NCI-H345 treated with DMSO at 0.1 percent for 48 hours (cell line): ENCODE measurements around the gene NUP62.

Experiments
- DNase-seq: peaks from one replicate; lab custom pipeline; 2025; ENCODE audit not compliant: unreplicated experiment; lab: John Stamatoyannopoulos, UW

Gene NUP62

DNA sequence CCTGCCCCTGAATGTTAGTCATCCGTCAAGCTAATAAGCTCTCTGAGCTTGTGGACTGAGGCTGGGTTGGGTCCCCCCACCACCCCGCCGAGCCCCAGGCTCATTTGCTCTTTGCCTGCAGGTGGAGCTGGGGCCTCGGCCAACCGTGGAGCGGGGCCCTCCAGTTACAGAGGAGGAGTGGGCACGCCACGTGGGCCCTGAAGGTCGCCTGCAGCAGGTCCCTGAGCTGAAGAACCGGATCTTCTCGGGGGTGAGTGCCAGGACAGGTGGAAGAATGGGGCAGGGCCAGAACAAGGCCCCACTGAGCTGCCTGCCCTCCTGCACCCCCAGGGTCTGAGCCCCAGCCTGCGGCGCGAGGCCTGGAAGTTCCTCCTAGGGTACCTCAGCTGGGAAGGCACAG is 46.7 kb downstream of the NUP62 start:
- no peak for DNase-seq

DNA sequence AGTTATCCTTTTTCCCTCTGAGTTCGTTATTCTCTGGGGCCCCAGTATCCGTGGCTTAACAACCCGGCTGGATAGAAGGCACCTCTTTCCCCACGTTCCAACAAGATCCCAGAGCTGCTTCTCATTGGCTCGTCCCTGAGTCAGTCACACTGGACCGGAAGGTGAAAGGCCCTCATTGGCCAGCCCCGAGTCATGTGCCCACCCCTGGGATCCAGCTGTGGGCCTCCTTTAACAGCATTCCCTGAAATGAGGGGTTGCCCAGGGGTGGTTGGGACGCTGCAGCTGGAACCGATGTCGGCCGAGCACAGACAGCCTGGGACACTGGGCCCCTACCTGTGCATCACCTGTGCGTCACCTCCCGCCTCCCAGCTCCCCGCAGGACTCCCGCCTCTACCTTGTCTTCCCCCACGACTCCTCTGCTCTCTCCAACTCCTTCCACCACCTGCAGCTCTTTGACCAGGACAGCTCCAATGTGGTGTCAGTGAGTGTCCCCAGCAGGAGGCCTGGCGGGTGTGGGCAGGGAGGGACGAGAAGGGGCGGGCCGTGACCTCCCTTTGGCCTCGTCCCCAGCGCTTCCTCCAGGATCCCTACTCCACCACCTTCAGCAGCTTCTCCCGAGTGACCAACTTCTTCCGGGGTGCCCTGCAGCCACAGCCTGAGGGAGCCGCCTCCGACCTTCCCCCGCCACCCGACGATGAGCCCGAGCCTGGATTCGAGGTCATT is 47.5 kb downstream of the NUP62 start:
- DNase-seq: no peak

DNA sequence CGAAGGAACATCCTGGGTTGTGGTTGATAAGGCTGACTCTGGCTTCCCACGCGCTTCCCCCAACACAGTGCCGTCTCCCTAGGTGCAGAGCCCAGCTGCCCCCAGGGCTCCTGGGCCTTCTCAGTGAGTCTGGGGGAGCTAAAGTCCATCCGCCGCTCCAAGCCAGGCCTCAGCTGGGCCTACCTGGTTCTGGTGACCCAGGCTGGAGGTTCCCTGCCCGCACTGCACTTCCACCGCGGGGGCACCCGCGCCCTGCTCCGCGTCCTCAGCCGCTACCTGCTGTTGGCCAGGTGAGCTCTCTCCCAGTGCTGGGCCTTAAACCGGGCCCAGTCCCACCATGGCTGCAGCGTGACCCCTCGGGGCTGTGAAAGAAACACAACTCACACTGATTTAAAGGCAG is 48.1 kb downstream of the NUP62 start:
- no peak for DNase-seq

DNA sequence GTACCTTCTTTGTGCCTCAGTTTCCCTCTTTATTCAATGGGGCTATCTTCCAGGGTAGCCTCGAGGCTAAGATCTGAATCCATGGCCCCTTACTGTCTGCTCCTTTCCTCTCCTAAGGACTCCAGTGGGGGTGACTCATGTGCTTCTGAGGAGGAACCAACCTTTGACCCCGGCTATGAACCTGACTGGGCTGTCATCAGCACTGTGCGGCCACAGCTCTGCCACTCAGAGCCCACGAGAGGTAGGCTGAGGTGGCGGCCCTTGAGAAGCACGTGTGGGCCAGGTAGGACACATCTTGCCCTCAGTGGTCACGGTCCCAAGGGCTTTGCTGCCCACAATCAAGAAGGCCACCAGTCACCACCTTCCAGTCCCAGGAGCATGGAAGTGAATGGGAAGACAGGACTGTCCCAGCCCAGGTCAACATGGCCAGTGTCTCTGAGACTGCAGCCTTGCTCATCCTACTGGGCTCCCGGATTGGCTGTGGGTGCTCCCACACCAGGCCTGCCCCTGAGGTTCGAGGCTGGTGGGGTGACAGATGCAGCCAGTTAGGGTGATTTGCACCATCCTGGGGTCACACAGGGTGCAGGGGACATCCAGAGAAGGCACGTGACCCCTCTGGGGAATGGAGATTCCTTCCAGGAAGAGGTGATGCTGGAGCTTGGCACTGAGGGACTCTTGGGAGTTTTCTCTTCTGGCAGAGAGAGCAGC is 49.0 kb downstream of the NUP62 start:
- DNase-seq: no peak

DNA sequence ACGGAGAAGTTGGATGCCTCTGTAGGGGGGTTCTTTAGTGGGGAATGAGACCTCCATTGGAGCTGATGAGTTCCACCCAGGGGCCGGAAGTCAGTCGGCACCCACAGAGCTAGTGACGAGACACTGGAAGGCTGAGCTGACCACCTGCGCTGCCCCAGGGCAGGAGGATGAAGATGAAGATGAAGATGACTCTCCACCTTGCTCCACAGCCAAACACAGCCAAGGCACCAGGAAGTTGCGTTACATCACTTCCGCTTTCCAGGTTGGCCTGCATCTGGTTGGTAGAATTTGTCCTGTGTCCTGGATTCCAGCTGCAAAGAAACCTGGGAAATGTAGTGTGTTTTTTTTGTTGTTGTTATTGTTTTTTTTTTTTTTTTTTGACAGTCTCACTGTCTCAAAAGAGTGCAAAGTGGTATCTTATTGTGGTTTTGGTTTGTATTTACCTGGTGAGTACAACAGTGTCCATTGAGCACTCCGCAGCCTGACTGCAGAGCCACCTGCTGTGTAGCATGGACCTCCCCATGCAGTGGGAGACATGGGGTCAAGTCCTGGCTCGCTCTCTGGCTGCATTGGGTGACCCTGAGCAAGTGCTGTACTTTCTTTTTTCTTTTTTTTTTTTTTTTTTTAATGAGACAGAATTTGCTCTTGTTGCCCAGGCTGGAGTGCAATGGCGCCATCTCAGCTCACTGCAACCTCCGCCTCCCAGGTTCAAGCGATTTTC is 49.9 kb downstream of the NUP62 start:
- DNase-seq: no peak

DNA sequence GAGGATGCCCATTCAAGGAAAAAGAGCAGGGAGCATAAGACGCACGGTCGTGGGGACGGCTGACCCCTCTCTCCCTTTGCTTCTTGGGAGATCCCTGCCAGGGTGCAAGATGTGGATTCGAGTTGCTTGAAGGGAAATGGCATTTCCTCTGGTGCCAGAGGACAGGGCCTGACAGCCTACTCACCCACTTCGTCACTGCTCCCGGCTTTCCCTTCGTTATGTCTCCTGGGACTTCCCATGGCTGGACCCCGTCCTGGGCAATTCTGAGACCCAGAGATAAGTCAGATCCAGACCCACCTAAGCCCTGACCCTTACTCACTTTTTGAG is 50.6 kb downstream of the NUP62 start:
- no peak for DNase-seq

DNA sequence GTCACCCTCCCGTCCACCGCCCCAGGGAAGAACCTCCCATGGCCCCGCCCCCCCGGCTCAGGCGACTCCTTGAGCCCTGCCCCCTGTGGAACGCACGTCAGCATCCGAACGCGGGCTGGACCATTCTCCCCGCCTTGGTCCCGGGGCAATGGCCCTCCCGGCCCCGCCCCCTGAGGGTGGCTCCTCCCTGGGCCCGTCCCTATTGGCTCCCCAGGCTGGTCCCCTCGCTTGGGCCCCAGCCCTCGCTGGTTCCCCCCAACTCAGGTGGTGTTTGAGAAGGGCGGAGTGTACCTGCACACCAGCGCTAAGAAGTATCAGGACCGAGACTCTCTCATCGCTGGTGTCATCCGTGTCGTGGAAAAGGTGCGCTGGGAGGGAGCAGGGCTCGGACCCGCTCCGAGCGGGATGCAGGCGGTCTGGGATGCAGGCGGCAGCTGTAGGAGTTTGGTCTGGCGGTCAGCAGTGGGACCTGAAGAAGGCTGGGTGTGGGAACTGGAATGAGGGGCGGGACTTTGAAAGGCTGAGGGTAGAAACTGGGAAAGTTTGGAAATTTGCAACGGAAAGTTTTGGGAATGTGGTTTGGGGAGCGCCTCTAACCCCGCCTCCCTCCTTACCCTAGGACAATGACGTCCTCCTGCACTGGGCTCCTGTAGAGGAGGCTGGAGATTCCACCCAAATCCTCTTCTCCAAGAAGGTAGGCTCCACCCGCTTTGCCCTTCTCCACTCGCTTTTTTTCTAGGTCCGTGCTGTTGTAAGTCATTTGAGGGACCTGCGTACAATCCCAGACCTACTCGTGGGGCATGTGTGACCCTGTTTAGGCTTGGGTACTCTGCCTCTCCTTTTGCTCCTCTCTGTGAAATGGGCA is 51.2 kb downstream of the NUP62 start:
- DNase-seq: peak; percentile 66

DNA sequence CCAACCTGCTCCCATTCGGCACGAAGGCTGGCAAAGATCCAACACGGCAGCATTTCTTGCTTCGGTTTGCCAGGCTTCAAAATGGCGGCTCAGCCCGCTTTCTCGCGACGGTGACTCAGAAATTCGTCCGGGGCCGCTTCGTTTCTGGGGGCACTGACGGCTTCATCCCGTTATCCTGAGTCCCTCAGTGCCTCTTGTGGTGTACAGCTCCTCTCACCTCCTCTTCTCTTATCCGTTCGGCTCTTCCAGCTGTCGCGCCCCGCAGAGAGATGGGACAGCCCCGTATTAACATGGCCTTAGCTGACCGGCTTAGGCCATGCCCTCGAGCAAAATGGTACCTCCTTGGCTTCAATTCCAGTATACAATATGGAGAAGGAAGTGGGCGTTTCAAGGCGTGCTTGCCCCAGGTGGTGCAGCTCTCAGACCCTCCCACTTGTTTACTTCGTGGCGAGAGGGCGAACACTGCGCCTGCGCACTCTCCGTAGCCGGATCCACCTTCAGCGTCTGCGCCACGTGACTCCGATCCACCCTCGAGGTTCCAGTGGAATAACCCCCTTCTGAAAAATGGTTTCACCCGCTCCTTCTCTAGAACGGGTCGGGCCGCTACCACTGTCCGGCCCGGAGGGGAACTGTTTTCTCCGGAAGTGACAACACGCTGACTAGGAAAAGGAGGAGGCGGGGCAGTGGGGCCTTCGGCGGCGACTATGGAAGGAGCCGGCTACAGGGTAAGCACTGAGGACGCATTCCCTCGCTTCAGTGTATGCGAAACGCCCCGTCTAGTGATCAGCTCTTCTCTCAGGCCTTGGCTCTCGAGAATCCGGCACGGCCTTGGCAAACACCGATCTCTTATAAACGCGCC is 52.1 kb downstream of the NUP62 start, which contains the start of the genes AKT1S1 and TBC1D17:
AKT1S1 (minus strand) TSS at position 336 of the 859 bp plus-strand sequence. CDS start 4,060 bp downstream, outside the sequence.
TBC1D17 (plus strand) TSS at position 683 of the 859 bp plus-strand sequence; CDS start at position 705, 22 bp downstream.
- DNase-seq: peak; percentile 96

DNA sequence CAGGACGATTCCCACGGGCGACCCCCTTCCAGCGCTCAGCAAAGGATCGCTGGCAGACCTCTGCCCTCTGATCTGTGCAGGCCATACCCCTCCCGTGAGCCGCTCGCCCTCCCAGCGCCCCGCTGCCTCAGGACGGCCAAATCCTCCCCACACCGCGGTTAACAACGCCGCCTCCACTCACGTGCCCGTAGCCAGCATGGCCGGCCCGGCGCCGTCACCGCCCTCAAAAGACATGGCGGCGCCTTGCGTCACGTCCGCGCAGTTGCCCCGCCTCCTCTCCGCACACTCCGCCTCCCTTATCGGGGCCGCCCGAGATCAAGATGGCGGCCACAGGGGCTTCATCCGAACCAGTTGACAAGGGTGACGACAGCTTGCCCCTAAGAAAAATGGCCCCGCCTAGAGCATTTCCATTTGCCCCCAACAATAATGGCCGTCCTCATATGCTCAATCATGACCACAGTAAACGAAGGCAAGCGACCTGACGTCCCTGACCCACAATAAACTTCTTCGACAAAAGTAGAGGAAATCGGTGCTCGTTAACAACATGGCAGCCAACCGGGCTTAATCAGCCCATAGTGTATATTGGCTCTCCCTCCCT is 52.8 kb downstream of the NUP62 start:
- peak; percentile 89 for DNase-seq

DNA sequence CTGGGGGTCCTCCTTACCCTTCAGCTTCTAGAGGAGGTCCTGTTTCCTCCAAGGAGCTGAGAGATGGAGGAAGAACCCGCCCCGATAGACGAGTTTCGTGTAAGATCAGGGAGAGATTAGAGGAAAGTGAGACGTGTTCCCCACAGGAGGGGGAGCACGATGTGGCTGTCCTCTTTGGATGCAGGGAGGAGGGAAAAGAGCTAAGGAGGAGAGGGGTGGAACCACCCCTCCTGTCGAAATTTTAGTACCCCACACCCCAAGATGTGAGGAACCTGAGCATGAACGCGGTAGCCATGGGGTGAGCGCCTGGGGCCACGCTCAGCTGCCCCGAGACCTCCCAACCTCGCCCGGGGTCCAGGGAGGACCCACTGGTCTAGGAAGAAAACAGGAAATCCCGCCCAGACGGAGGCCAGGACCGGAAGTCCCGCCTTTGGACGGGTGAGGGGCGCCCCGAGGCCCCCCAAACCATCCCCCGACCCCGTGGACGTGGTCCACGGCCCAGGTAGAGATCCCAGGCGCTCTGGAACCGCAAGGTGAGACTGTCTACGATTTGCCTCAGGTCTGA is 53.4 kb downstream of the NUP62 start:
- DNase-seq: no peak

DNA sequence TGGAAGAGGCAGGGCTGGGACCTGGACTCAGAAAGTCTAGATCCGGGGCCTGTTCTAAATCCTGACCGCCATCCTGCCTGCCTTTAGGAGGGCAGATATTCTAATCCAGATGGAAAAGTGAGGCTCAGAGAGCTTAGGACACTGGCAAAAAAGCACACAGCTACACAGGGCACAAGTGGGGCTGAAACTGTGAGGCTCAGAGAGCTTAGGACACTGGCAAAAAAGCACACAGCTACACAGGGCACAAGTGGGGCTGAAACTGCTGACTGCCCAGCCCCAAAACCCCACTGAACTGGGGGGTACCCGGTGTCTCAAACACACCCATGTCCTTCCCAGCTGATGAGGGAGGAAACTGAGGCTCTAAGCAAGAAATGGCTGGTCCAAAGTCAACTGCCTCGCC is 54.1 kb downstream of the NUP62 start:
- no peak for DNase-seq

DNA sequence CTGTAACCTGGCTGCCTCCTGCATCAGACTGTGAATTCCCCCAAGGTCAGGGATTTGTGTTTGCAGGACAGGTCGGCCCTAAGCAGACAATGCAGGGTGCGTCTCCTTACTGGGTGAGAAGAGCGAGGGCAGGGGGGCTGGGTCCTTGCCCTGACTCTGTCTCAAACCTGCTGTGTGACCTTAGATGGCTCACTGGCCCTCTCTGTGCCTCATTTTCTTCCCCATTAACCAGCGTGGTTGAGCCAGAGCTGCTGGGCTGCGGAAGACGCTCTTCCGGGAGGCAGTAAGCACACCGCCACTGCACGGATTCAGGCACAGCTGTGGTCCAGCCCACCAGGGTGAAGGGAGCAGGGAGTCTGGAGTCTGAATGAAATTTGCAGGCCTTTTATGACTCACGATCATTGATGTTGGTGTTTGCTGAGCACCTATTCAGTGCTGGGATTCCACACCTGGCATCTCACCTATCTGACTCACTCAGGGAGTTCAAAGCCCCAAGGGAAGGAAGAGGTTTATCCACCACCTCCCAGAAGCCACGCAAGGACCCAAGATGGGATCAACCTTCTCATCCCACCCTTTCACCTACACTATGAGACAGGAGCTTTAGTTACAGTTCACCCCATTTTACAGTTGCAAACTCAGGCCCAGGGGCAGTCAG is 54.7 kb downstream of the NUP62 start:
- no peak for DNase-seq

DNA sequence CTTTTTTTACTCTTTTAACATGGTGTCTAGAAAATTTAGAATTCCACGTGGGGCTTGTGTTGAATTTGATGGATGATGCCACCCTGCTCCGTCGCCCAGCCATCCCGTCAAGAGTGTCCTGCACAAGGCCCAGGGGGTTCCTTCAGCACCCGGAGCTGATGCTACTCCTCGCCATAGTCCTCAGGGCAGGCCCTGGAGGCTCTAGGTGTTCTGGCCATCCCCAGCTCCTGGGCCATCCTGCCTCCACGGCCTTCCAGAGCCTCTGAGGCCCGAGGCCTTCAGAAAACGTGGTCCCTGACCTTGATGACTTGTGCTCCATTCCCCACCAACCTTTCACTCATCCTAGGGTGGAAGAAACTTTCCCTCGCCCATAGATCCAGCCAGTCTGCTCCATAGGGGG is 55.5 kb downstream of the NUP62 start:
- DNase-seq: no peak

DNA sequence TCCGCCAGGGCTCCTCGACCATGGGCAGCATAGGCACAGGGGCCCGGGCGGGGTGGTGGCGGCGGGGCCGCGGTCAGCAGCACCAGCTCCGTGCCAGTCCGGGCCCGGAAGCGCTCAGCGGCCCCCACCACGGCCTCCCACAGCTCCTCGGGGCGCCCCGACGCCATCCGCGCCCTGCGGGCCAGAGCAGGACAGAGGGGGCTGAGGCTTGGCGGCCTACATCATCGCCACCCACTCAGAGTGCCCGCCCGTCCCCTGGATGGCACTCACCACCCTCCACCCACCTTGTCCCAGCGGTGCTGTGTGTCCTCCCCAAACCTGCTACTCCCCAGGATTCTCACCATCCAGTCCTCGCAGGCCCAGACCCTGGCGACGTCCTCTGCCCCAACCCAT is 56.2 kb downstream of the NUP62 start:
- DNase-seq: no peak

DNA sequence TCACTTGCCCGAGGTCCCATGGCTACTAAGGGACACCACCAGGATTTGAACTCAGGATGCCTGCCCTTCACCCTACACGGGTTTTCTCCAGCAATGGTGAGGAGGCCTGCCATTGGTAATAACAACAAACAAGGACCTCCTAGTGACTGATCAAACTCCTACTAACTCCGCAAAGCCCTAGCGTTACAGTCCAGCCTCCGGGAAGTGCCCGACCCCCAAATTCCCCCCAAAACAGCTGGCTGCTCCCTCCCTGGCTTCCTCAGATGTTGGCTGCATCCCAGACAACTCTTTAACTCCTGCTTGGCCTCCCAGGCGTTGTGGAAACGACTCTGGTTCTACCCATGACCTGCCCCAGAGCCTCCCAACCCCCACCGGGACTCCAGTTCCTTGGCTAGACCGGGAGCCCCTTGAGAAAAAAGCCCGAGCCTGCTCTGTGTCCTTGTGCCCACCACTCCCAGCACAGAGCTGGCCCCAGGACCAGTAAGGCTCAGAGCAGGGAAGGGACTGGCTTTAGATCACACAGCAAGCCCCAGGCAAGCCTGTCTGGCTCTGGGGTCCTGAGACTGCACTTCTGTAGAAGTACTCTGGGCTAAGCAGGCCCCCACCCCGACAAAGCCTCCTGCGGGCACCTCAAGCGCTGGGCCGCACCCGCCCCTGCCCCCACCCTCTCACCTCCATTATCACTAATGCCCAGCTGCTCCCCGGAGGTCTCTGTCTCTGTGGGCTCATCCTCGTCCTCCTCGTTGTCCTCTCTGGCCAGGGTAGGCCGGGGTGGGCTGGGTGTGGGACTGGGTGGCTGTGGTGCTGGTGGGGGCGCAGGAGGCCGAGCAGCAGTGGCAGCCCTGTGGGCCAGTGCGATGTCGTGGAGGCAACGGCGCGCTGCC is 56.8 kb downstream of the NUP62 start:
- DNase-seq: no peak

DNA sequence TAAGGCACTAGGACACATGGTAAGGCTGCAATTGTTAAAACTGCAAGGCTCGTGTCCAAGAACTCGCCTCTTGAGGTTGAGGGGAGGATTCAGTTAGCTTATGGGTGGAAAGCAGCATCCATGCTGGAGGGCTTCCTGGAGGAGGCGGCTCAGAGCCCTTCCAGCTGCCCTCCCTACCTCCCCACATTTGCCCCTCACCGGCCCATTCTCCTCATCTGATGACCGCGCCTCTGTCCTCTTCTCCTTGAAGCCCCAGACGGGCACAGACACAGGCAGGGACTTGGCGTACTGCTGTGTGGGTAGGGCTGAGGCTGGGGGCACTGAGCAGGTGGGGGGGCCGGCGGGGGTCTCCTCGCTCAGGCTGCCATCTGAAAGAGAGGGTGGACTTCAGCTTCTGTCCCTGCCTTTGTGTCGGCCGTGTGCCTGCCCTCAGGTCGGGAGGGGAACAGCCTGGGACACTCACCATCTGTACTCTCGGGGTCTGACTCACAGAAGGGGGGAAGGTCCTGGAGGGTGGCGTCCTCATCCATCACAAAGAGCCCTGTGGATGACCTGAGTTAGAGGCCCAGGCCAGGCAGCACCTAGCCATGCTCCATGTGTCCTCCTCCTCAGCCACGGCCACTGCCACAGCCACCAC is 57.8 kb downstream of the NUP62 start:
- no peak for DNase-seq

DNA sequence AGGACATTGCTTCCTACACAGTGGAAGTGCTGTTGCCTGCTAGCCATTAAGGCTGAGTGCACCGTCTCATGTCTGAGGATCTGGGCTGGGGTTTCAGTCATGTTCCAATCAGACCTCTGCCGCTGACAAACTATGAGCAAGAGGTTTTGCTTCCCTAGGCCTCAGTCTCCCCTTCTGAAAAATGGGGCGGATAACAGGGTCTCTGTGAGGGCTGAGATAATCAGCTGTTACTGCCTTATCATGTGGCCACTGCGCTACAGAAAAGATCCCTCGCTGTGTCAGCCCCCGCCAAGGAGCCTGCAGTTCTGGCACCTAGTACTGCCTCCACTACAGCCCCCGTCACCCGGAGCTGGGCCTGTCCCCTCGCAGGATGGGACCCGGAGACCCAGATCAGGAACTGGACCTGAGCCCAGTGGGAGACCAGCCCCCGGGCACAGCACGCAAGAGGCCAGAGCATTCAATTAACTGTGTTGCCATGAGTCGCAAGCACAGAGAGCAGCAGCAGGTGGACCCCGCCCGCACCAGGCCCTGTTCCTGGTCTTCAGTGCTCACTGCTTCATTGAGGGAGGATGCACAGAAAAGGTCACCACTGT is 58.9 kb downstream of the NUP62 start:
- DNase-seq: no peak
